Caki2 (cell line): ENCODE data around the gene GPC5. TPM values are rescaled to one million over a fixed set of nuclear protein-coding genes. Genes with fewer than 3 reads are reported as not detected.

Experiments used
- DNase-seq: peaks from one replicate; pipeline ENCODE4 v3.0.0-alpha.2; 2015; ENCODE audit warnings: low read depth
- in situ Hi-C: cut with HindIII; loops from 2 replicates; pipeline ENCODE4 v1.10.0; 2016; ENCODE audit warnings: low sequenced_read_pairs, low pct_unique_long_range_greater_than_20kb, mixed read lengths
- total RNA-seq: library from RNA; depleted of rRNA; stranded (reverse); fragments of >200 nt; shearing (Covaris generic); gene quantifications from 2 replicates; pipeline ENCODE4 v1.2.3, GENCODE V29; 2014; ENCODE audit warnings: low replicate concordance

The GPC5 gene
- total RNA-seq, 1 experiment from 2014 or later = not detected

DNA sequence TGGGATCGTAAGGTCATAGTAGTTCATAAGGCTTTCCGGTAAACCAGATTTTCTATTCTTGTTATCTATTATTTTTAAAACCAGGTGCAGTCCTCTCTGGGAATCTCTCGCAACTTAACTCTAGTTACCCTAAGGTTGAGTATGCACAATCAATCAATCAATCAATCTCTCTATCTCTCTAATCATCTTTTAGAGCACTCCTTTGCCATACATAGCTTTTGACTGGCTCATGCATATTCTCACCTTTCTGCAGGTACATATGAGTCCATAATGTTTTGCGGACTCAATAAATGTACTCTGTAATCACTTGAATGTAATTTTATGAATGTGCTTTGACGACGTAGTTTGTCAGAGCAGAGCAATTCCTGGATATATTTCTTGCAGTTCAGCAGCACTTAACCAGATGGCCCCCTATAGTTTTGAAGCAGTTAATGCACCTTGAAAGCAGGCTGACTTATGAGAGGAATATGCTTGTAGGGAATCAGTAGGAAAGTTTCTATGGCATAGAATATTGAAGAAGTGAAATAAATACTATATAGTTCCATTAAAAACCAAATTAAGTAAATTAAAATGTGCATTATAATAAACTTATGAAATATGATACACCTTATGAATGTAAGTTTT is 524.7 kb downstream of the GPC5 start:
- in situ Hi-C loops = no loop called here
- no peak for DNase-seq

DNA sequence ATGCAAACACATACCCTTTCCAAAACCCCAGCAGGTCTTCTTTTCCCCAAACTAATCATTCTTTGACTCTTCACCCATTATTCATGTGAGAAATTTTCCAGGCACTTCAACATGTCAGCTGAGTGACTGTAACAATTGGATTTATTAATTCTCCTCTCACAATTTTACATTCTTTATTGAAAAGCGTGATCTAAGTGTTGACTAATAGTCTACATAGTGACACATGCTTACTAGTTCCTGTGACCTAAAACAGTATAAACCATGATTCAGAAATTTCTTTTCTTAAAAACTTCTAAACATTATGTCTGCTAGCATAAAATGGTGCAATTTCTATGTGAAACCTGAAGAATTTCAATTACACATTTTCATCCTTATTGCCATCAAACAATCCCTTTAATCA is 532.3 kb downstream of the GPC5 start:
- in situ Hi-C loops = no loop called here
- no peak for DNase-seq

DNA sequence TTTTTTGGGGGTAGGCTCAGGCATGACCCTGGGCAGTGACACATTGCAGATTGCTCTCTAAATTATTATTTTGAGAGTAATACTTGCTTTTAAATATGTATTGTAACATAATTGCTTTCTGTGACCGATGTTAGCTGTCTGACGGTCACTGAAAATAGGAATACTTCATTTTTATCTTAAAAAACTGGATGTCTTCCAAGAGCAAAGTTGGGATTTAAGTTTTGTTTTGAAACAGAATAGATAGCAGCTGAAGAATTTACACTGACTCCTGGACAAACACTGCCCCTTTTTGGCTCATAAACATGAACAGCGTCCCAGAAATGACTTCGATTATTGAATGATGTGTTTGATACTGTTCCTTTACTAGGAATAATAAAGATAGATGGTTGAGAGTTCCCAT is 535.9 kb downstream of the GPC5 start:
- no peak for DNase-seq
- in situ Hi-C loops = no loop called here

DNA sequence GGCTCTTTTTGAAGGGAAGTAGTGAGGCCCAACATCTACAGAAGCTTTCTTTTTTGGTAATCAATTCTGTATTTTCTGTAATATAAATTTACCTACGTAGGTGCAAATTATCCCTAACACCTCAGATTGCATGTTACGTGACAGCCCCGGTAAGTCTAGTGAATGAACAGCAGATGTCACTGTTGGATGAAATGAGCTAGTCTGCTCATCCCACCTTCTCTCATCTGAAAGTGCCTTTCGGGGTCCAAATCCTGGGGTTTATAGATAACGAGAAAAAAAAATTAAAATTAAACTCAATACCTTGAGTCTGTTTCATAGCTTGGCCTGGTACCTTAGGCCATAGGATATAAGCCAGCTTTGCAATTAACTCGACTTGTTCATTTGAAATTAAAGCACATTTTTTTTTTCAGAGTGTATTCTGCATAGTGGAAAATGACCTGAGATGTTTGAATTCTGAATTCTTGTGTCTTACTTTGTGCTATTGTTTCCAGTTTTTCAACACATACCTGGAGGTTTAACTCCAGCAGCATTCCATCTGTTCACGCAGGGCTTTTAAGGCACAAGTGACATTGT is 548.2 kb downstream of the GPC5 start:
- peak; percentile 1 for DNase-seq
- in situ Hi-C loops = no loop called here

DNA sequence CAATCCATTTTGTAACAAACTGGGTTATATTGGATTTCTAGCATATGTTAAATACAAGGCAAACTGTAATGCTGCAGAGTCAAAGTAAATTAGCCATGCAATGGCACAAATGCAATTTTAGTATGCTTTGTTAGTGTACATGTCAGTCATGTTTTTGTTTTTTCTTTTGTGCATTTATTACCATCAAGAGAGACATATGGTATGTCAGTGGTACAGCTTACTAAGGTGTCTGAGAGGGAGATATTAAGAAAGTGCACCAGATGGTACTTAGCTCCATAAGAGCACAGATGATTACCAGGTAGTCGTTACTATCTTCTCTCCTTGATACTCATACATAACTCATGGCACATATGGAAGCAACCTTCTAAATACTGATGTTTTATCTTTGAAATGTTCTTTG is 550.3 kb downstream of the GPC5 start:
- DNase-seq = no peak
- in situ Hi-C loops = no loop called here

DNA sequence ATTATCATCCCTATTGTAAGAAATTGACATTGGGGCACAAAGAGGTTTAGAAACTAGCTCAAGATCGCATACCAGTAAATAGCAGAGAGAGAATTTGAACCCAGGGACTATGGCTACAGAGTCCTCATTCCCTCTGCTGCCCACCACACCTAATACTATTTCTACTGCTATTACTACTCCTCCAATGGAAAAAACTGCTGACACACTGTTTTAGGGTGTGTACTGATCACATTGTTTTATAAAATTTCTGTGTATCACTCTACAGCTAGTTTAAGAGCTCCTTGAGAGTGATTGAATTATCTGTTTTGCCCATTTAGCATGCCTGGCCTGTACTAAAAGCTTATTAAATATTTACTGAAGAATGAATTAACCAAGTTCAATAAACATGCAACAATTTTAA is 552.4 kb downstream of the GPC5 start:
- DNase-seq = no peak
- in situ Hi-C loops = no loop called here

DNA sequence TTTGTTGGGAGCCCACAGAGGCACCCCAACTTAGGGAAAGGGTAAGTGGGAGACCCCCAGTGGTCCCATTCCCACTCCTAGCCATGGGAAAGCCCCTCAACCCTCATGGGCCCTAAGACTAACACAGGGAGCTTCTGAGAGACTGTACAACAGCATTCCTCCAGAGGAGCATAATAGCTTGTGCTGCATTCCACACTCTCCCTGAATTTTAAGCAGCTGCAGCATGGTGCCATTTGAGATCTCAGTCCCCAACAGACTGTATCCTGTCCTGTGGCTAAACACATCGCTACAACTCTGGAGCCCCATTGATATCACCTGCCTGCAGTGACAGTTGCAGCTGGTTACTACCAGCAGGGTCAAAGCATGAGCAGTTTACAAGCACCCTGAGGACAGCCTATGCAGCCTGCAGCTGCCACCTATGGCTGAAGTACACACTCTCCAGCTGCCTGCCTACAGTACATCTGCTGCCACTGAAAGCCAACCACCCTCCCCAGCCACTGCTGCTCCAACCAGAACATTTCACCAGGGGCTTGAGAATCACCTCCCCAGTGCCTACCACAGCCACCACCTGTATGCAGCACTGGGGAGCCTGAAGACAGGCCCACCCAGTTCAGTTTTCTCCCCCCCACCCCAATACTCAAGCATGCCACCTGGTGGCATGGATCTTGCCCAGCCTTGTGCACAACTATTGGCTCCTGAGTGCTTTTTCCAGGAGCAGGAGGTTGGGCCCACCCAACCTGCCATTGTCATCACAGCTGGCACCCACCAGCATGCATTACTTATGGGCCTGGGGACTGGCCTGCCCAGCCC is 557.3 kb downstream of the GPC5 start:
- in situ Hi-C loops = no loop called here
- DNase-seq = no peak

DNA sequence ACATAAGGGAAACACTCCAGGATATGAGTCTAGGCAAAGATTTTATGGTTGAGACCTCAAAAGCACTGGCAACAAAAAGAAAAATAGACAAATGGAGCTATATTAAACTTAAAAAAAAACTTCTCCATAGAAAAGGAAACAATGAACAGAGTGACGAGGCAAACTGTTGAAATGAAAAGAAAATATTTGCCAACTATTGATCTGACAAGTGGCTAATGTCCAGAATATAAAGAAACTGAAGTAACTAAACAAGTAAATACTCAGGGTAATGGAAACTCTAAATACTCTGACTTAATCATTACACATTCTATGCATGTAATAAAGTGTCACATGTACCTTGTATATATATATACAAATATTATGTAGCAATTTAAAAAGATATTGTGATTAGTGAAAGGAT is 562.5 kb downstream of the GPC5 start:
- in situ Hi-C loops = no loop called here

DNA sequence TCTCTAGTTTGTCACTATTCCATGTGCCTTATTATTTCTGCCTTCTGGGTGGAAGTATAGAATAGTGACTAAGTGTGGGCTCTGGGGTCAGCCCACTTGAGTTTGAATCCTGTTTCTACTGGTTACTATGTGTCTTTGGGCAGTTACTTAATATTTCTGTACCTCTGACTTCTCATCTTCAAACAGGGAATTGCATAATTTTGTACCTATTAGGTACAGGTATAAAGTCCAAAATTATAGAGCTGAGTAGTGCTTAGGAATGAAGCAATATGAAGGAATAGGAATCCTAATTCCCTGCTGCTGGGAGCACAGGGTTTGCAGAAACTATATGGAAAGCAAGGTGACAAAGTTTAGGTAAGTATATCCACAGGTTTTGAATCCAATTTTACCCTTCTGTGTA is 564.5 kb downstream of the GPC5 start:
- in situ Hi-C loops = no loop called here
- DNase-seq = no peak

More for the DNA sequence above, 562.5 kb downstream of the GPC5 start:
- DNase-seq = no peak

DNA sequence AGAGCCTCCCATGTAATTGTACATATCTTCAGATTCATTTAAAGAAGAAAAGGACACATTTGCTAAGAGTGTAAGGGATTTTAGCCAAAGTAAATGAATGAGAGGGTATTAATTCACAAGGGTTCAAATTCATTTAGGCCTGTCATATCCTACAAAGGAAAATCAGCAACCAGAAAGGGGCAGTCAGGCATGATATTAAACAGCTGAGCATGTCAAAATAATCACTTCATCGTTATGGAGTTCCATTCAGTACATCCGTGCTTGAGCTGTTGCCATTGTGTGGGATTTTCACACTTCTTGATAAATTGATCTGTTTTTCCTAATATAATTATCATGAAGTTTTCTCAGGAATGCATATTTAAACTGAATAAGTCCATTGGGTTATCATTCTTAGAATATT is 567.1 kb downstream of the GPC5 start:
- in situ Hi-C loops = no loop called here

DNA sequence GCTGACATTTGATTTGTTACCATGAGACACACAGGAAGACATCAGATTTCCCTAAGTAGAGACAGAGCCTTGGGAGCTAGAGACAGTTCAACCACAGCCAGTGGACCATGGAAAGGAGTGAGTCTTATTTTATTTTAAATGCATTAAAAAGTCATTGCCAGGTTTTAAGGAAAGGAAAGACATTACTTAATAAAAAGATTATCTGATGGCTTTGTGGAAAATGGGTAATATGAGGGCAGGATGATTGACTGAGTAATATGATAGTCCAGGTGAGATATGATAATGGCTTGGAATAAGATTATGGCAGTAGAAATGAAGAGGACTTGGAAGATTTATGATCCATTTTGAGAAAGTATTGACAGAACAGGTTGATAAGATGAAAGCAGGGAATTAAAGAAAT is 580.1 kb downstream of the GPC5 start:
- no peak for DNase-seq
- in situ Hi-C loops = no loop called here

More for the DNA sequence above, 567.1 kb downstream of the GPC5 start:
- no peak for DNase-seq

DNA sequence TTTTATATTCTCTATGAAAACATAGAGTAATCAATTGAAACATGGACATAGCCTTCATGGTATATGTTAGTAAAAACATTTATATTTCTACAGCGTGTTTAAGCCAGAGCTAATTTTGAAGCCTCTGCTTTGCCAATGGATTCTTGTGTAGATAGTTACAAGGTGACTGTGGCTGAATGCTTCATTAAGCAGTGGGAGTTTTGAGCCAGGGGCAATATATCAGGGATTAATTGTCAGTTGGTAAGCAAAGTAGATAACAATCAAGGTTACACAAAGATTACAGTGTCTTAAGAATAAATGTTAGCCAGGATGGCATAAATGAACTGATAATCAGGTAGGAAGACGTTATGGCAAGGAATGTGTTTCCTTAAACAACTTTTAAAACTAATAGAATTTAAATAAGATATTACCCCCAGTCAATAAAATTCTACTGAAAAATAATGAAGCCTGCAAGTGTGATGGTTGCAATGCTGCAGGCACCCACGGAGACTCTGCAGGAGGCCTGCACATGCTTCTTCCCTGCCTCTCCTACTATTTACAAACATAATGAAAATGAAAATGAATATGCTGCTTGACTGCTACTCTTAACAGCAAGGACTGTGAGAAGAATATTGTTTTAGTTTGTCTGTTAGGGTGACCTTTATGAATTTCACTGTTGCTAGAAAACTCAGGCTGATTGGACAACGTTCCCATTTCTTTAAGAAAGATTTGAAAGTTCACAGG is 588.5 kb downstream of the GPC5 start:
- in situ Hi-C loops = no loop called here

DNA sequence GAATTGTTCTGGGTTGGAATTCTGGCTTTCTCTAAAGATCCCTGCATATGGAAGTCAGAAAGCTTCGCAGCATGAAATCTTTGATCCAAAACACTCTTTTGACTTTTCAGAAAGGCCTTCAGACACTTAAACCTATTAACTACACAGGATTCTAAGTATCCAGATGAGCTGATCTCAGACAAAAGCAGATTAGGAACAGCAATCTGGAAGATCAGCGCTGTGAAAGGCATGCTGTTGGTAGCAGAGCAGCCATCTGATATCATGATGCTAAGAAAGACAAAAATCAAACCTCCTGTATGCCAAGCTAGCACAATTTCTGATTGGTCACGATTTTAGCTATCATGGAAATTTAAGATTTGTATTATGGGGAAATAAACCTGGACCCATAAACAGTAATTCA is 589.9 kb downstream of the GPC5 start:
- no peak for DNase-seq
- in situ Hi-C loops = no loop called here

More for the DNA sequence above, 588.5 kb downstream of the GPC5 start:
- no peak for DNase-seq

DNA sequence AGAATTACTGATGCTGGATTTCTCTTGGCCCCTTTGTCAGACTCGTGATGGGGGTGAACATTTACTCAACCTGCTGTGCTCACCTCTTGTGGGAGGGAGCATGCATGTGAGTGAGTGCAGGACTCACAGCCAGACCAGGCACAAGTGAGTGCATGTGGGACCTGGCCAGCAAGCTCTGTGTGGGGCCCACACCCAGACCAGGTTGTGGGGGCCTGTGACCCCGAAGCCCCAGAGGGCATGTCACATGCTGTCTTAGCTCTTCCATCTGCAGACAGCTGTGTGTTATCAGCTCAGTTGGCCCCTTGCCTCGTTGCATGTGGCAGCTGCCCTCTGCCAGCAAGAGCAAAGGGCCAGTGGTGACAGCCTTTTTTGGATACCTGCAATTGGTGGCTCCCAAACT is 614.4 kb downstream of the GPC5 start:
- in situ Hi-C loops = no loop called here
- no peak for DNase-seq

DNA sequence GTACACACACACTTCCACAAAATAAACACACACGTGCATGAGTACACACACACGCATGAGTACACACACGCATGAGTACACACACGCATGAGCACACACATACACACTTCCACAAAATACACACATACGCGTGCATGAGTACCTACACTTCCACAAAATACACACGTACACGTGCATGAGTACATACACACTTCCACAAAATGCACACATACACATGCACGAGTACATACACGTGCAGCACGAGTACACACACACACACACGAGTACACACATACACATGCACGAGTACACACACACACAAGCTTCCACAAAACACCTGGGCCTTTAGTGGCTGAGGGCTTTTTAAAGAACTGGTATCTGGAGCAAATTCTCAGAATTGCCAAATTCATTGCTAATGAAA is 619.3 kb downstream of the GPC5 start:
- in situ Hi-C loops = no loop called here

DNA sequence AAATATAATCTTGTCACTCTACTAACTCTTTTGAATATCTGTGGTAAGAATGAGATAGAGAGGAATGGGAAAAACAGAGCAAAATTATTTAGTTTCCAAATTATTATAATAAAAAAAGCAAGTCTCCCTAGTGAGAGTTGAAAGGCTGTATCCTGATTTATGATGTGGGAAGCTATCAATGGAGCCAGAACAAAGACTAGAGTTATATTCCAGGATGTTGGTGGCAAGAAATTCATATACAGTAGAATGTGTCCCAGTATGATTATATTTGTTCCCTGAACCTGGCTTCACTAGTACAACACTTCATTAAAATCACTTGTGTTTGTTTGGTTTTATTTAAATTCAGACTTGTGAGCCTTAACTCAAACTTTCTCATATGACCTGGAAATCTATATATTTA is 630.3 kb downstream of the GPC5 start:
- in situ Hi-C loops = no loop called here
- DNase-seq = no peak

More for the DNA sequence above, 619.3 kb downstream of the GPC5 start:
- no peak for DNase-seq

DNA sequence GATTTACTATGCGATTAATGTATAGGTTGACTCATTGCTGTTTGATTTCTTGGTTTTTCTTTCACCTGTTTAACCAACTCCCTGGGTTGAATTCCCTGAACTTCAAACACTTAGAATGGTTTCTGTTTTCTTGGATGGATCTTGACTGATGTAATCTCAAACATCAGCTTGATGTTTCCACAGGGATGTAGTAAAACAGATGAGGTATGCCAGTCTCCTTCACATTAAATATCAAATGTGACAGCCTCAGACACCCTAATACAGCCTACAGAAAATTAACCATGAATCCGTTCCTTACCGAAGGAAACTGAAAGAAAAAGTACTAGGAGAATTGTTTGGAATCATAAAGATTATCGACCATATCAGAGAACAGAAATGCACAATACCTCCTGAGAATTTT is 631.2 kb downstream of the GPC5 start:
- no peak for DNase-seq

DNA sequence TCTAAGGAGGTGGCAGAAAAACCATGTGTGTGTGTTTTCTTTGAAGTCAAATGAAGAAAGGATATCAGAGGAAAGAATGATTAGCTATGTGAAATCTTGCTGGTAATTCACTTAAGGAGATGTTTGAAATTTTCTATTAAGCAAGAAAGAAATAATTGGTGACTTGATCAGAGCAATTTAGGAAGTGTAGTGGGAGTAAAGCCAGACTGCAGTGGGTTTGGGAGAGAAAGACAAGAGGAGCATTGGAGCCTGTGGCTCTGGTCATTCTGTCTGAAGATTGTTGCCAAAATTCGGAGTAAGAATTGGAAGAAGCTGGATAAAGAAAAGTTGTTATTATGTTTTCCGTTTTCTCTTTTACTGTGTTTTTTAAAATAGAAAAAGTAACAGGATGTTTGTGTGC is 640.5 kb downstream of the GPC5 start:
- DNase-seq = no peak
- in situ Hi-C loops = no loop called here

More for the DNA sequence above, 631.2 kb downstream of the GPC5 start:
- in situ Hi-C loops = no loop called here

DNA sequence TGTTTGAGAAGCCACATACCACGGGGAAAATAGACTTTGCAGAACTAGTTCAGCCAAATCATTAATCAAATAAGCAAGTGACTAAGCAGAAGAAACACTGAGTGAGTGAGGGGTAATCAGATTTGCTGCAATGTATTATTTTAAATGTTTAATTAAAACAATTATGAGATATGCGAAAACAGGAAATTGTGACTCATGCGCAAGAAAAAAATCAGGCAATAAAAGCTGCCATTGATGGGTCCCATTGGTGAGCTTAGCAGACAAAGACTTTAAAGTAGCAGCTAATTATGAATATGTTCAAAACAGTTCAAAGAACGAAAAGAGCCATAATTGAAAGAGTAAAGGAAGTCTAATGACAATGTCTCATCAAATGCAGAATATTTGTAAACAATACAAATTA is 644.1 kb downstream of the GPC5 start:
- in situ Hi-C loops = no loop called here
- no peak for DNase-seq
